Measurements from ENCODE around the gene KIF16B.
"Not testable (repeated sequence)": the region's sequence is repeated elsewhere in the genome, so short reads cannot be mapped to it uniquely, and the experiment has no call there.

The KIF16B gene

DNA sequence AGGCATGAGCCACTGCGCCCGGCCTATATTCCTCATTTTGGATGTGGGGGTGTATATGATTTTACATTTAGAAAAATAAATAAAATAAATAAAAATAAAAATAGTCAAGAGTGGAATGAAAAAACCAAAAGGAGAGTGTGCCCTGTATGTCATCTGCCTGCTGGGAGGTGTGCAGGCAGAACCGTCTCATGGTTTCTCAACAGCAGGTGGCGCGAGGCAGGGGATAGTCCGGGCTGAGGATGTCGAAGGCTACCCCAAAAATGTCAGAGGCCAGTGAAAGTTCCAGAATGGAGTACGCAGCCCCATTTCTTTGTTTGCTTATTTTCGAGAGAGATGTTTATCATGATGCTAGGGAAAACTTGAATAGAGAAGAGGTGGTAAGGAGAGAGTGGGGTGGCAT, 16.4 kb upstream of the KIF16B start:
- no peak for DNase-seq (ENCODE audit: low read depth)

DNA sequence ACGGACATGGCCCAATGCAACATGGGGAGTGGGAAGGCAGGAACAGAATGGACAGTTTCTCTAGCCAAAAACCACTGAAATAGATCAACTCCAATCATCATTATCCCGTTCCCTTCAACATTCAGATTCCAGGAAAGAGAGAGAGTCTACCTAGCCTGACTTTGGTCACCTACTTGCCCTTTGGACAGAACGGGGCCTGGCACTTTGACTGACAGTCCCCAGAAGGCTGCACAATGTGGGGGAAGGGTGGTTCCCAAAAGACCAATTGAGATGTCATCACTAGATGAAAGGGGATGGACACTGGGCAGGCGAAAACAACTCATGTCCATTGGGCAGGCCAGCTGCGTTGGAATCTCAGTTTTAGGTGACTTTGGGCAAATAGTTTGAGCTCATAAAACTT, 15.0 kb upstream of the KIF16B start:
- no peak for DNase-seq (ENCODE audit: low read depth)

DNA sequence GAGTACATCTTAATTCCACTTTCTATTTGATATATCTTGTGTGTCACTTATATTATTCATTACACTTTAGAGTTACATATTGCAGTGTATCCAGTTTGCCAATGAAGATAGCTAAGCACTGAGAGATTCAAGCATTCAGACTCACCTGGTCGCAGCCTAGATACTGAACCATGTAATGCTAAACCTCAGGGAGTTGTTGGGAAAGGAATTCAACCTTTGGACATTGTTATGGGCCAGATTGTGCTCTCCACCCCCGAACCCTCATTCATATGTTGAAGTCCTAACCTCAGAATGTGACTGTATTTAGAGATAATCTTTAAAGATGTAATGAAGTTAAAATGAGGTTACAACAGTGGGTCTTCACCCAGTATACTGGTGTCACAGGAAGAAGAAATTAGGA, 13.8 kb upstream of the KIF16B start:
- no peak for DNase-seq (ENCODE audit: low read depth)

DNA sequence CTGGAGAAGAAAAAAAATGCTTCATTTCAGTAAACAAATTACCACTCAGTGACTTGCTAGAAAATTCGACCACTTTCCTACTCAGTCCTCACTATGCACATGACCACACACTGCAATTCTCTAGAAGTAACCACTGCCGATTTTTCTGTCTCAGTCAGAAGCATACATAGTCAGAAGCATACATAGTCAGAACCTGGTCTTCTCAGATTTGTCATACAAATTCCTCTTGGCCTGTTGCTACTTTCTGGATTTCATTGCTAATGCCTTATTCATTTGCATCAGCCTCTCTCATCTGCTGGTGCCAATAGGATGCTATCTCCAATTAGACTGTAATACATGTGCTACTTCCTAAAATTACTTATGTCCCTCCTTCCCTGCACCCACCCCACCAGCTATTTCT, 10.2 kb upstream of the KIF16B start:
- no peak for DNase-seq (ENCODE audit: low read depth)

DNA sequence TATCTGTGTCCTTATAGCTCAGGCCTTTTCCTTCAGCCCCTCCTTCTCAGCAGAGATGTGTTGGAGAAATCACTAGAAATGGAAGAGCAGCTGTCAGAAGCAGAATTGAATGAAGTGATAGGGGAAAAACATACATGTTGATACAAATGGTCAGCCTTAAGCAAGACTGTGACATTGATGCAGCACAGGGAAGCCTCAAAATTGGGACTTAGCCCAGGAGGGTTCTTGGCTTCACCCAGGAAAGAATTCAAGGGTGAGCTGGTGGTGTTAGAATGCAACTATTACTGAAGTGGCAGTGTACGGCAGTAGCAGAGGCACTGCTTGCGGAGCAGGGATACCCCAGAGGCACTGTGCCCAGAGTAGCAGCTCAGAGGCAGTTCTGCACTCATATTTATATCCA, 8.0 kb upstream of the KIF16B start:
- DNase-seq (ENCODE audit: low read depth): no peak

DNA sequence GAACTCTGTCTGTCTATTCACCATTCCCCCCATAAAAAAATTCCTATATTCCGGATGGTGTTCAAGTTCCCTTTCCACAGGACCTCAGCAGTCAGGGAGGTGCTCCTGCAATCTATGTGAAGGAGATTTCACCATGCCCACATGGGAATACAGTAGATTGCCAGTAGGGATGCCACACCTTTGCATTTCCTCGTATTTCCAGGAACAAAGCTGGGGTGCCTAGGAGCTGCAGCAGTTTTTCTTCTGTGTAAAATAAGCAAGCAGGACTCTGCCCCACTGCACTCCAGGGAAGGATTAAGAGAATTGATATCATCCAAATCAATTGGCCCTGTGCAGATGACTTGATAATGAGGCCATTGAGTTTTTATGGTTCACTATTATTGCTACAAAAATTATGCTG, 7.4 kb upstream of the KIF16B start:
- no peak for DNase-seq (ENCODE audit: low read depth)

DNA sequence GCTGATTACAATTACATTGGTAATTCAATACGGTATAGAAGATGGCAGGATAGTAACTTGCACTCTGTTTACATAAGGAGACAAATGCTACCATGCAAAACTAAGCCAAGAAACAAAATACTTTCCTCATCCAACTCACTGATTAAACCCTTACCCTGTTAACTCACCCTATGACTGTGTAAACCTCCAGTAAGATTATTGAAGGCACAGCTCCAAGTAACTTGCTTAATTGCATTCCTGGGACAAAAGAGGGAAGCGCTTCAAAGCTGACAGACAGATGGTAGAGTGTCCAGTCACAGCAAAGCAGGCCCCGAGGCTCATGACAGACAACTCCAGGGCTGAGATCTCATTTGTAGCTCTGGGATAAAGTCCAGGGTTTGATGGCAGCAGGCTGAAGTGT, 6.9 kb upstream of the KIF16B start:
- no peak for DNase-seq (ENCODE audit: low read depth)

DNA sequence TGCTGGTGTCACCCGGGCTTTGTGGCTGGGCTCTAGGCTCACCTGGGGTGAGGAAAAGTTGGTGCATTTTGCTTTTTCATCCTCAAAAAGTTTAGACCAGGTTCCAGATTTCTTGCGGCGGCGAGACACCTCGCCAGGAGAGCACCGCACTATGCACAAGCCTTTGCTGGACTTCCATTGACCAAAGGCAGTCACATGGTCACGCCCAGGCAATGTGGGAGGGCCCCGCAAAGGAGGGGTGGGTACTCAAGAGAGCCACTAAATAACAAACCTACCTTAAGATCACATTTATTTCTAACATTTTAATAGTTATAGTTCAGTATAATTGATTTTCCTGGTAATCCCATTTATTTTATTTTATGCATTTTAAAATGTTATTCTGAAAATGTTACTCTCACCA, 3.0 kb upstream of the KIF16B start:
- DNase-seq (ENCODE audit: low read depth): no peak

DNA sequence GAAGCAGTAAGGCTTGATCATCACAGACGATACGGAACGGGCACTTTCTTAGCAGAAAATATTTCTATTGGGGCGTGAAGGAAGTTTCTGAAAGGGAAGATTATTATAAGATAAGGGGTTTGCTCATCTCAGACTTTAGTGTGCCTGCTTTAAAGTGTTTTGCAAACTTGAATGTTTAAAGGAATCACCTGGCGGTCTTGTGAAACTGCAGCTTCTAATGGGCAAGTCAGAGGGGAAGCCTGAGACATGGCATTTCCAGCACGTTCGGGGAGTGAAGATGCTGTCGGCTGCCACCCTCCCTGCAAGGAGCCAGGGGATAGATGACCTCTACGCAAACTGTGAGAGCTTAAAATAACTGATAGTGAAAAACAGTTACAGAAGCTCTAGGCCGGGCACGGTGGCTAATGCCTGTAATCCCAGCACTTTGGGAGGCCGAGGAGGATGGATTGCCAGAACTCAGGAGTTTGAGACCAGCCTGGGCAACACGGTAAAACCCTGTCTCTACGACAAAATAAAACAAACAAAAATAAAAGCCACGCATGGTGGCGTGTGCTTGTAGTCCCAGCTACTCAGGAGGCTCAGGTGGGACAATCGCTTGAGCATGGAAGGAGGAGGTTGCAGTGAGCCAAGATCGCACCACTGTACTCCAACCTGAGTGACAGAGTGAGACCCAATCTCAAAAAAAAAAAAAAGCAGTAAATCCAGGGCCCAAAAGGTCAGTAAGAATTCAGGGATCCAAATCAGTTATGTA, 2.3 kb upstream of the KIF16B start:
- DNase-seq (ENCODE audit: low read depth): no peak

DNA sequence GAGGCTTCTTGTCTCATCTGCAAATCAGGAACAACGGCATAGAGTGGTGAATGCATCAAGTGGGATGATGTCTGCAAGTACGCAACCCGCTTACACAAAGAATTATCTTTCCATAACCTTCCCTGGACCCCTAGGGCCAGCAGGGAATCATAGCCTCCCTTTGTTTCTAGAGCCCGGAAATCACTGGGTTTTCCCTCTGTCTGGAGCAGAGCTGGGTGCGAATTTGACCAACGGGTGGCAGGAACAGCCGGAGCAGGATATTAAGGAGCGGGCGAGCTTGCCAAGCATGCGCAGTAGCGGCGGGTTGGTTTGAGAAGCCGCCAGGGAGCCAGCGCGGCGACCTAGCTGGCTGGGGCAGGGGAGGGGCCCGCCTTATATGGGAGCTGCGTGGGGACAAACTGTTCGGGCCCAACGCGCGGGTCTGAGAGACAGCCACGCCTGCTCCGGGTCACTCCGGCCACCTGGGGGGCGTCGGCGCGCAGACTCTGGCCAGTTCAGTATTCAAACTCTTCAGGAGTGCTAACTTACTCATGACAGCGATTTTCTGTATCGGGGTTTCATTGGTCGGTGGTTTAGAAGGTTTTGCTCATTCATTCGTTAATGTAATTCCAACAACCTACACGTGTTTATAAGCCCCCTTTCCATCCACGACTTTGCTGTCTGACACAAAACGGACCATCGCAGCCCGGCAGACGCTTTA, 1.6 kb upstream of the KIF16B start:
- peak; percentile 49 for DNase-seq (ENCODE audit: low read depth)

DNA sequence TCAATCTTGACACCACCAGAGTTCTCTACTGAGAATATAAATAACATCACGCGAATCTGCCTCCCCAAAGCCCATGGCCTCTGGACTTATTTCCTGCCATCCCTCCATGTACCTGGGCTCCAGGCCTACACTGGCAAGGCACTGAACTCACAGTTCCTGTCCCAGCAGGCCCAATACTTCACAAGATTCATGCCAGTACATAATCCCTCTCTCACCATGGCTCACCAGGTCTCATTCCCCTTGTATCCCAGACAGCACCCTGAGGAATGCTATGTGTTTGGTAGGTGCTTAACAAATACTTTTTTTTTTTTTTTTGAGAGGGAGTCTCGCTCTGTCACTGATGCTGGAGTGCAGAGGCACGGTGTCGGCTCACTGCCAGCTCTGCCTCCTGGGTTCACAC, 1.9 kb downstream of the KIF16B start:
- no peak for DNase-seq (ENCODE audit: low read depth)

DNA sequence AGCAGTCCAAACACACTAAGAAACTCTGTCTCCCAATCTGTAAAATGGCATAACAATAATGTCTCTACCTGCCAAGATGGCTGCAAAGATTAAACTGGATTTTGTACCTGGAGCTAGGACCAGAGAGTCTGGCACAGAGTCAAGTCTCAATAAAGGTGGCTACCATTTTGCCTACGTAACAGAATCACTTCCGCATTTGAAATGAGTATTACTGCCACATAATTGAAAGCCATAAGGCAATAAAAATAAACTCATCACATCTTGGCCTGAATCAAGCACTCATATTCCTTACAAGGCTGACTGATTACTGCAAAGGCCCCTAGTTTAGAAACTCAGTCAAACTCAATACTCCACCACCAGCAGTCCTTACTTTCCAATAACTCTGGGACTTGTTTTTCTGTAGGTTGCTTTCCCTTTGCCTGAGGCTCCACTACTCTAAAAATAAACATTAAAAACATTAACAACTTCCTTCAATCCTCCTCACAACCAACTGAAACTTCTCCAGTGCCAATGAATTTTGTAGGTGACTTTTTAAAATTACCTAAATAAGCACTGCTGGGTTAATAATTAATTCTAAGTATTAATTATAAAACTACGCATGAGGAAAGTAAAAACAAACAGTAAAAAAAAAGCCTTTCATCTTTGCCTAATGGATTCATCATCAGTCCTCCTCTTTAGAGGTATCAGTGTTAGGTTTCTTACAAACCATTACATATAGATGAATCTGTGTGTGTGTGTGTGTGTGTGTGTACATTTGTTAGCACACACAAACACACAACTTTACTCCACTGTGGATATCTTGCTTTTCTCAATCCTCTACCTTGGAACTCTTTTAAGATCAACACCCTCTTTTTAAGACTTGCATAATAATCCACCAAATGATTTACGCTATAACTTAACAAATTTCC, 3.7 kb downstream of the KIF16B start:
- DNase-seq (ENCODE audit: low read depth): no peak

DNA sequence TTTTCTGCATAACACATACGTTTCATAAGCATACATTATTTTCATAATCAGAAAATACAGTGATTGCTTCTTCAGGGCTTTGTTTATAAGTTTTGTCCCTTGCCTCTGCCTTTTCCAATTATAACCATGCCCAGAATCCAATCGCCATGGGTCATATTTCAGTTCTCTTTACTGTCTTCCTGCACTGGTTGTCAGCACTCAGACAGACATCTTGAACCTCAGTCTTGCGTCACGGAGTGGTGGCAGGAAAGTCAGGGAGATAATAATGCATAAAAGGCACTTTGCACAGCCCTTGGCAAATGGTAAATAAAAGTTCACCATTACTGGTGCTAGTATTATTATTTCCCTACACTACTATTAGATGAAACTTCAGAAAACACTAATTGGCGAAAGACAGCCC, 7.2 kb downstream of the KIF16B start:
- no peak for DNase-seq (ENCODE audit: low read depth)

DNA sequence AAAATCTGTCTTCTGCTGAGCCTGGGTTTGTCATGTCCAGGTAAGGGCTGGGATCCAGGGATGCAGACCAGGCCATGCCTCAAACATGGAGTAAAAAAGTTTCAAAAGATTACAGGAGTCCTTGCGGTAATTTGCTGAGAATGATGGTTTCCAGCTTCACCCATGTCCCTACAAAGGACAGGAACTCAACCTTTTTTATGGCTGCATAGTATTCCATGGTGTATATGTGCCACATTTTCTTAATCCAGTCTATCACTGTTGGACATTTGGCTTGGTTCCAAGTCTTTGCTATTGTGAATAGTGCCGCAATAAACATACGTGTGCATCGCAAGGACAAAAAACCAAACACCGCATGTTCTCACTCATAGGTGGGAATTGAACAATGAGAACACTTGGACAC, 9.2 kb downstream of the KIF16B start:
- DNase-seq (ENCODE audit: low read depth): not testable (repeated sequence)

DNA sequence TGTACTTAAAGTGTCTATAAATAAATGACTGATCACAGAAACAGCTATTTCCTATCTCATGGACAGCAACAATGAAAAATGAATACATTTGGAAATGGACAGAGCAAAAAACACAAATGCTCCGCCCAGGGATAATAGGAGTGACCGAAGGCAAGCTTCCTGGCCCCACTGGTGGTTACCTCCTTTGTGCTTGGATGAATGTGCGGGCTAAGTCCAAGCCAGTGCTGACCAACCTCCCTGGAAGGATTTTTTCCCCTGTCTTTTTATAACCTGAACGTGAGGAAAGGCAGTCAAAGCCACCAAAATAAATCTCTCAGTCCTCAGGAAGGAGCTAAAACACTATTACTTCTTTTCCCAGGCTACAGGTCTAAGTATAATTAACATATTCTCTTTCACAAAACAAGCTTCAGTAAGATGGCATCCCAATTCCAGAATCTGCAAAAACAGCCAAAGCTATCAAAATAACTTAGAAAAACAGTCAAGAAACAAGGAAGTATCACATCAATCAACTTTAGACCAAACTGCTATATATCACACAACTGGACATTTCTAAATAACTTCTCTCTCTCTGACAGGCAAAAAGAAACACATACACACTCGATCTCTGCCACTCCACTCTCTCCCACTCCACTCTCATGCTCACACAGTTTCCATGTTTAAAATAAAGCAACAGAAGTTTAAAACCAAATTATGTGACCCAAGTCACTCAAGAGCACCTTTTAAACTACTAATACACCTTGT, 10.0 kb downstream of the KIF16B start:
- no peak for DNase-seq (ENCODE audit: low read depth)

DNA sequence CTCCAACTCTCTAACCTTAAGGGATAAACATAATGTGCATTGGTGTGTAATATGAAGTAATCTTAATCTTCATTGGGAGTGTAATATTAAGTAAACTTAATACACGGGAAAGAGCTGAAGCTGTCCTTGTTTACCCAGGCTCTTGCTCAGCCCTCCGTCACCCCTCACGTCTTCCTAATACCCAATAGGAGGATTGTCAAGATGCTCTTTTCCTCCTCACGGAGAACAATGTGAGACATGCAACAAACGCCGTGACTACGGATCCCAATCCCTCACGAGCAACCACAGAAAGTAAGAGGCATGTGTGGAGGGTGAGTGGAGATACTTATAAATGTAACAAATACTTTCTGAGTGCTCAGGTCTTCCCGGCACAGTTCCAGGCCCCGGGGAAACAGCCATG, 11.0 kb downstream of the KIF16B start:
- DNase-seq (ENCODE audit: low read depth): no peak

DNA sequence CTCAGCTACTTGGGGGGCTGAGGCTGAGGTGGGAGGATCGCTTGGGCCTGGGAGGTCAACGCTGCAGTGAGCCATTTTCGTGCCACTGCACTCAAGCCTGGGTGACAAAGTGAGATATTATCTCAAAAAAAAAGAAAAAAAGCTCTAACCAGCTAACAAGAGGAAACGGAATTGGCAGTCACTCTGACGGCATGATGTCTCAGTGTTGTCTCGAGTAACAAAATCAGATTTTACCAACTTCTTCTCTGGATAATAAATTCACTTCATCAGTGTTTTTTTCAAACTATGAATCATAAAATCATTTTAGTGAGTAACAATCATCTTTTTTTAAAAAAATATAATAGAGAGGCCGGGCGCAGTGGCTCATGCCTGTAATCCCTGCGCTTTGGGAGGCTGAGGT, 12.6 kb downstream of the KIF16B start:
- DNase-seq (ENCODE audit: low read depth): no peak

DNA sequence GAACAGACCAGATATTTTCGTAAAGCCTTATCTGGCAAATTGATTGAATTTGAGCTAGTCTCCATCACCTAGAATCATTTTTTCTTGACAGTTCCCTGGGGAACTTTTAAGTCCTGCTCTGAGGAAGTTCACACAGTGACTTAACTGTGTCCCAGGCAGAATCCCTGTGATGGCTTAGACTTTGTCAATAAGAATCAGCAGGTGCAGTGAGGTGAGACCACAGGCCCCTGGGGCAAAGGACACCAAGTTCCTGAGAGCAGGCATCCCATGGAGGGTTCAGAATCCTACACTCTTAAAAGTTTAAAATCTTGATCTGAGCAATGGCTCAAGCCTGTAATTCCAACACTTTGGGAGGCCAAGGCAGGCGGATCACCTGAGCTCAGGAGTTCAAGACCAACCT, 13.0 kb downstream of the KIF16B start:
- DNase-seq (ENCODE audit: low read depth): no peak

DNA sequence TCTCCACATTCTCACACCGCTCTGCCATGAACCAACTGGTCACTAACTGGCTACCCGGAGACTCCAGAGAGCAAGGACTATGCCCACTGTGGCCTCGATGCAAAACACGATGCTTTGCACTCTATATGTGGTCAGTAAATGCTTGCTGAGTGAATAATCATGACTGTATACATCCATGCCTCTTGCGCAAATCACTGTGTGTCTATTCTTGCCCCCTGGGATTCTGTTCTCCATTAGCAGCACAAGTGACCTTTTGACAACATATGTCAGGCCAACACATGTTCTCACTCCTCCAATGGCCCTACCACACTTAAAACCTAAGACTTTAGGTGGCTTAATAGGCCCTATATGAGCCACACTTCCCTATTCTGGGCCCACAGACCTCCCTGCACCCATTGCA, 16.9 kb downstream of the KIF16B start:
- DNase-seq (ENCODE audit: low read depth): no peak

DNA sequence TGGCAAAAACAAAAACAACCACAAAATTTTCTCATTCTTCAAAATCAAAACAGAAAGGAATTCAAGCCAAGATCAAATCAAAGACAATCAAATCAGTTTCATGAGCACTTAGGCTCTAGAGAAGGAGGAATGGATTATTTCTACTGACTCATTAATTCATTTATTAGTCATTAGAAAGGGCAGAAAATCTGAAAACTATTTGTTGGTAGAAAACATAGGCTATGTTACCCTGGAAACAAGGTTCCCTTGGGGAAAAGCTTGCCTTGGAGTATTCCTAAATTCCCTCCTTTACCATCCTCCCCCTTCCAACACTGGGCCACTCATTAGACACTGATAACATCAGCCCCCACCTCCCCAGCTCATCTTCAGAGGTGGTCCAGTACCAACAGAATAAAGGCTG, 17.5 kb downstream of the KIF16B start:
- DNase-seq (ENCODE audit: low read depth): no peak

DNA sequence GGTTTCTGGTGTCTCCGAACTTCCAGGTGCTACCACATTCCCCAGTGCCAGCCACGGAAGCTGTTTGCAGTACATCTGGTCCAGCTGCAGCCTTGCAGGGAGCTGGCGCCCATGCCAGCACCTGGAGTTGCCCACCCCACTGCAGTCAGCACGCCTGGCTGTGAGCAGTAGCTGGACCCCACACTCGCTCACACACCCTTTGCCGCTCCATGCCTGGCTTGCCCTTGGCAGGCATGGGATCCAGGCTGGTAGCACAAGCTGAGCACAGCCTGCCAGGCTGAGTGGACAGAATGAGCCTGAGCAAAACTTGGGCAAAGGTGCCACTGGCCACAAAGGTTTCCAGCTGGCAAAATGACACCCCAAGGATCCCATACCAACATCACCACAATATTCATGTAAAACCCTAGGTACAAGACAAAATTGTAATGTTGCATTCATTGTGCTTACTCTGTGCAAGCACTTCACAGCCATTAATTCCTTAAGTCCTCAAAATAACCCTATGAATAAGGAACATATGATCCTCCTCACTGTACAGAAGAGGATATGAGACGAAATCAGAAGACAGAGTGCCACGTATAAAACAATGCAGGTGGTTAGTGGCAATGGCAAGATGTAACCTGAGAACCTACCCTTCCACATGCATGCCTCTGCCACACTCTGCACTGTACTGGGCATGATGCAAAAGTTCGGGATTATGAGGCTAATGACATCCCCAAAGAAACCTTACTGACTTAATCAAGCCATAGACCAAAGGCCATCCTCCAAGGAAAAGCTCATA, 18.3 kb downstream of the KIF16B start:
- DNase-seq (ENCODE audit: low read depth): no peak
